Left kidney (tissue), 2 donors: ENCODE measurements around the gene WDFY4. TPM values are rescaled to one million over a fixed set of nuclear protein-coding genes. Genes with fewer than 3 reads are reported as not detected.

Experiments used
- DNase-seq: peaks from one replicate; pipeline ENCODE4 v3.0.0-alpha.2; 2013
- polyA plus RNA-seq: library from polyadenylated mRNA; unstranded; fragments of 120-200 nt; gene quantifications from one replicate; pipeline ENCODE4 v1.2.1, GENCODE V29; 2013; ENCODE audit not compliant: insufficient read length

Gene WDFY4
- polyA plus RNA-seq, 1 donor, result 2.1 TPM

- DNase-seq, result no peak
Measured at GRCh38 chr10:48653944-48654698, 30.6 kb upstream of the WDFY4 start.

GRCh38 chr10:48655411-48656240 is 29.0 kb upstream of the WDFY4 start:
- no peak for DNase-seq

- peak; percentile 82 for DNase-seq
Measured at GRCh38 chr10:48656241-48656913, 28.3 kb upstream of the WDFY4 start.

- no peak for DNase-seq
Measured at GRCh38 chr10:48656914-48657305, 27.8 kb upstream of the WDFY4 start.

GRCh38 chr10:48657416-48657815 is 27.3 kb upstream of the WDFY4 start:
- DNase-seq, result no peak

GRCh38 chr10:48658243-48658974 is 26.3 kb upstream of the WDFY4 start:
- DNase-seq, result peak; percentile 74

GRCh38 chr10:48658975-48659269 is 25.8 kb upstream of the WDFY4 start:
- no peak for DNase-seq

GRCh38 chr10:48659790-48660189 is 24.9 kb upstream of the WDFY4 start:
- no peak for DNase-seq

- DNase-seq, result no peak
Measured at GRCh38 chr10:48661441-48661840, 23.2 kb upstream of the WDFY4 start.

GRCh38 chr10:48667960-48668590 is 16.6 kb upstream of the WDFY4 start:
- DNase-seq, result no peak

GRCh38 chr10:48670978-48671913 is 13.4 kb upstream of the WDFY4 start:
- no peak for DNase-seq

- no peak for DNase-seq
Measured at GRCh38 chr10:48671914-48672595, 12.6 kb upstream of the WDFY4 start.

GRCh38 chr10:48672596-48673265 is 11.9 kb upstream of the WDFY4 start:
- DNase-seq, result no peak

GRCh38 chr10:48677625-48678024 is 7.0 kb upstream of the WDFY4 start:
- no peak for DNase-seq

- no peak for DNase-seq
Measured at GRCh38 chr10:48678041-48678440, 6.6 kb upstream of the WDFY4 start.

GRCh38 chr10:48681740-48682139 is 2.9 kb upstream of the WDFY4 start:
- no peak for DNase-seq

GRCh38 chr10:48682265-48682664 is 2.4 kb upstream of the WDFY4 start:
- no peak for DNase-seq

GRCh38 chr10:48683424-48683823 is 1.2 kb upstream of the WDFY4 start:
- no peak for DNase-seq

- DNase-seq, result peak; percentile 12
Measured at GRCh38 chr10:48683868-48684267, 805 bp upstream of the WDFY4 start.

GRCh38 chr10:48684463-48684791 is 246 bp upstream of the WDFY4 start:
- no peak for DNase-seq
